Loucy (cell line): ENCODE measurements around the gene OGFR.

Experiments used
- H2AFZ ChIP-seq: fragments of 200-600 bp; sonication (generic); 2 replicates; pipeline ENCODE4 v1.6.0; 2016; ENCODE audit warnings: antibody characterized with exemption, mild to moderate bottlenecking, low read length, moderate library complexity
- H3F3A ChIP-seq: fragments of 200-600 bp; 2 replicates; pipeline ENCODE4 v1.6.0; 2016; ENCODE audit warnings: antibody characterized with exemption, low read depth, mild to moderate bottlenecking
- H3K27me3 ChIP-seq: fragments of 200-600 bp; sonication (generic); 2 replicates; pipeline ENCODE4 v1.6.1; 2014; ENCODE audit warnings: low read length, mild to moderate bottlenecking; ENCODE audit not compliant: insufficient read depth, poor library complexity, severe bottlenecking
- H3K36me3 ChIP-seq: fragments of 200-600 bp; sonication (generic); 2 replicates; pipeline ENCODE4 v1.6.1; 2016; ENCODE audit warnings: low read length; ENCODE audit not compliant: insufficient read depth
- H3K4me1 ChIP-seq: fragments of 200-600 bp; sonication (generic); 2 replicates; pipeline ENCODE4 v1.5.1; 2014; ENCODE audit warnings: low read length, mild to moderate bottlenecking; ENCODE audit not compliant: insufficient read depth, poor library complexity, severe bottlenecking
- H3K4me2 ChIP-seq: fragments of 200-600 bp; sonication (generic); 2 replicates; pipeline ENCODE4 v1.6.0; 2014; ENCODE audit warnings: antibody characterized with exemption, low read length, low read depth, mild to moderate bottlenecking; ENCODE audit not compliant: poor library complexity, severe bottlenecking
- H3K4me3 ChIP-seq: fragments of 200-600 bp; sonication (generic); 2 replicates; pipeline ENCODE4 v1.5.1; 2014; ENCODE audit warnings: low read length, mild to moderate bottlenecking, mixed read lengths; ENCODE audit not compliant: poor library complexity, severe bottlenecking
- H3K79me2 ChIP-seq: fragments of 200-600 bp; sonication (generic); 2 replicates; pipeline ENCODE4 v1.6.1; 2014; ENCODE audit warnings: low read length; ENCODE audit not compliant: insufficient read depth
- H3K9ac ChIP-seq: fragments of 200-600 bp; sonication (generic); 2 replicates; pipeline ENCODE4 v1.6.0; 2014; ENCODE audit warnings: mild to moderate bottlenecking, low read depth, low read length, moderate library complexity; ENCODE audit not compliant: poor library complexity, severe bottlenecking
- H3K9me2 ChIP-seq: fragments of 200-600 bp; sonication (generic); replicated peaks from 2 replicates; pipeline ENCODE4 v1.6.1; 2016; ENCODE audit warnings: low read depth, low read length, mixed read lengths
- H3K9me3 ChIP-seq: fragments of 200-600 bp; sonication (generic); 2 replicates; pipeline ENCODE4 v1.6.1; 2014; ENCODE audit warnings: mild to moderate bottlenecking, antibody characterized with exemption, low read length, low read depth; ENCODE audit not compliant: insufficient read depth
- H4K20me1 ChIP-seq: fragments of 200-600 bp; sonication (generic); 2 replicates; pipeline ENCODE4 v1.6.0; 2014; ENCODE audit warnings: antibody characterized with exemption, low read length, mild to moderate bottlenecking; ENCODE audit not compliant: insufficient read depth, poor library complexity, severe bottlenecking
- EZH2phosphoT487 ChIP-seq: fragments of 200-600 bp; IDR thresholded peaks from 2 replicates; pipeline ENCODE4 v1.6.1; 2018; ENCODE audit warnings: antibody characterized with exemption, mild to moderate bottlenecking, moderate library complexity, borderline replicate concordance
- TF ChIP-seq, protein P1 (sequence below): fragments of 200-600 bp; sonication (generic); conservative IDR thresholded peaks from 2 replicates; pipeline ENCODE4 v1.5.1; 2014; ENCODE audit warnings: mild to moderate bottlenecking, antibody characterized with exemption, low read length

Gene OGFR

DNA sequence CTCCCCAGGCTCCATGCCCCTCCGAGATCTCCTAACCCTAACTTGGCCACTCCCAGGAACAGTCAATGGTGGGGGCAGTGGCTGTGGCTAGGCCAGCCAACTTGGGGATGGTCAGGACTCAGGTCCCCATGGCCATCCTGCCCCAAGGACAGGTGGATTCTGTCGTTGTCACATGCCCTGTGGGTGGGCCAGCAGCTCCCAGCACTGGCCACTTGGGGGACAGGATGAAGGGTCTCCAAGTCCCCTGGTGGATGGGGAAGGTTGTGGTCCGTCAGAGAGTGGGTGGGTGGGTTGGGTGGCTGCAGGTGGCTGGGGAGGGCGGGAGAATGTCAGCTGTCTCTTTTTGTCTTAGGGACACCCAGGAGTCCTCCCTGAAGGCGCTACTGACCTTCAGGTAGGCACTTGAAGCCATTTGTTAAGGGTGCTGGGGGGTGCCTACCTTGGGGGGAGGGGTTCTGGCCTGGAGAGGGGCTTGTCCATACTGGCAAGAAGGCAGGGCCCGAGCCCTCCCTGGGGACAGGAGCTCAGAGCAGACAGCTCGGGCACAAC, 17.7 kb downstream of the OGFR start:
- Histone ChIP-seq H3K79me2 (no peaks in the 10 kb centered on the region), H4K20me1 (no peaks in the 10 kb centered on the region), H3K4me1 (no peaks in the 10 kb centered on the region), H3K36me3 (no peaks in the 10 kb centered on the region), H3K9me3 (no peaks in the 10 kb centered on the region), H3K9me2 (no peaks in the 10 kb centered on the region), H3K27me3 (no peaks in the 10 kb centered on the region), H2AFZ (no peak overlapping the region), H3K4me3 (no peak overlapping the region), H3F3A (no peaks in the 10 kb centered on the region), H3K4me2 (no peak overlapping the region), H3K9ac (no peak overlapping the region)
- TF ChIP-seq, protein P1, sequence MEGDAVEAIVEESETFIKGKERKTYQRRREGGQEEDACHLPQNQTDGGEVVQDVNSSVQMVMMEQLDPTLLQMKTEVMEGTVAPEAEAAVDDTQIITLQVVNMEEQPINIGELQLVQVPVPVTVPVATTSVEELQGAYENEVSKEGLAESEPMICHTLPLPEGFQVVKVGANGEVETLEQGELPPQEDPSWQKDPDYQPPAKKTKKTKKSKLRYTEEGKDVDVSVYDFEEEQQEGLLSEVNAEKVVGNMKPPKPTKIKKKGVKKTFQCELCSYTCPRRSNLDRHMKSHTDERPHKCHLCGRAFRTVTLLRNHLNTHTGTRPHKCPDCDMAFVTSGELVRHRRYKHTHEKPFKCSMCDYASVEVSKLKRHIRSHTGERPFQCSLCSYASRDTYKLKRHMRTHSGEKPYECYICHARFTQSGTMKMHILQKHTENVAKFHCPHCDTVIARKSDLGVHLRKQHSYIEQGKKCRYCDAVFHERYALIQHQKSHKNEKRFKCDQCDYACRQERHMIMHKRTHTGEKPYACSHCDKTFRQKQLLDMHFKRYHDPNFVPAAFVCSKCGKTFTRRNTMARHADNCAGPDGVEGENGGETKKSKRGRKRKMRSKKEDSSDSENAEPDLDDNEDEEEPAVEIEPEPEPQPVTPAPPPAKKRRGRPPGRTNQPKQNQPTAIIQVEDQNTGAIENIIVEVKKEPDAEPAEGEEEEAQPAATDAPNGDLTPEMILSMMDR, result no peak
- no peak for TF ChIP-seq EZH2phosphoT487

DNA sequence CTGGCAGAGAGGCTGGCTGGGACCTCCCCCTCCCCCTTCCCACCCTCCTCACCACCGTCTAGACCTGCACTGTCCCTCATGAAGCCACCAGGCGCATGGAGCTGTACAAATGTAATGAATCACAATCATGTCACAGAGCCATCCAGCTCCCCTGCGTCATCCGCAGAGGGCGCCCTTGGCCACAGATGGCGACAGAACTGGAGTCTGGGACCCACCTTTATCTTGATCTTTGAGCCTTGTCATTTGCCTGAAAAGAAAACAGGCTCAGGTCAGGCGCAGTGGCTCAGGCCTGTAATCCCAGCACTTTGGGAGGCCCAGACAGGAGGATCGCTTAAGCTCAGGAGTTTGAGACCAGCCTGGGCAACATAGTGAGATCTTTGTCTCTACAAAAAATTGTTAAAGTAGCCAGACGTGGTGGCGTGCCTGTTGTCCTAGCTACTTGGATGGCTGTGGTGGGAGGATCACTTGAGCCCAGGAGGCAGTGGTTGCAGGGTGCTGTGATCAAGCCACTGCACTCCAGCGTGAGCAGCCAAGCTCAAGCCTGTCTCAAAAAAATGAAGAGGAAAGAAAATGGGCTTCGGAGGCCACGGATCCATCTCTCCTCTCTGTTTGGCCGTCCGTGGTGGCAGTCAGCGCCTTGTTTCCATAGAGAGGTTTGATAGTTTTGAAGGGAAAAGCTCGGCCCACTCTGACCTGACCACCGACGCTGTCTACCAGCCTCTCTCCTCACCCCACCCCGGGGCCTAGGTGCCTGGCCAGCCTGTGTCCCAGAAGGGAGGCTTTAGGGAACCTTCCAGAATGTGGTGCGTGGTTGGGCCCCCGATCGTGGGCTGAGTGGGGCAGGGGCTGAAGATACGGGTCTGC, 18.4 kb downstream of the OGFR start:
- H3K4me1 ChIP-seq, result no peaks in the 10 kb centered on the region
- no peaks in the 10 kb centered on the region for H3K9me2 ChIP-seq
- H3F3A ChIP-seq, result no peaks in the 10 kb centered on the region
- no peaks in the 10 kb centered on the region for H3K27me3 ChIP-seq
- no peaks in the 10 kb centered on the region for H4K20me1 ChIP-seq
- H3K36me3 ChIP-seq, result no peaks in the 10 kb centered on the region
- no peaks in the 10 kb centered on the region for H3K79me2 ChIP-seq
- no peaks in the 10 kb centered on the region for H3K9me3 ChIP-seq
- no peak overlapping the region for H3K4me2 ChIP-seq
- no peak overlapping the region for H2AFZ ChIP-seq
- no peak for TF ChIP-seq EZH2phosphoT487
- TF ChIP-seq, protein P1, result peak; percentile 83
- H3K9ac ChIP-seq, result no peak overlapping the region
- no peak overlapping the region for H3K4me3 ChIP-seq

DNA sequence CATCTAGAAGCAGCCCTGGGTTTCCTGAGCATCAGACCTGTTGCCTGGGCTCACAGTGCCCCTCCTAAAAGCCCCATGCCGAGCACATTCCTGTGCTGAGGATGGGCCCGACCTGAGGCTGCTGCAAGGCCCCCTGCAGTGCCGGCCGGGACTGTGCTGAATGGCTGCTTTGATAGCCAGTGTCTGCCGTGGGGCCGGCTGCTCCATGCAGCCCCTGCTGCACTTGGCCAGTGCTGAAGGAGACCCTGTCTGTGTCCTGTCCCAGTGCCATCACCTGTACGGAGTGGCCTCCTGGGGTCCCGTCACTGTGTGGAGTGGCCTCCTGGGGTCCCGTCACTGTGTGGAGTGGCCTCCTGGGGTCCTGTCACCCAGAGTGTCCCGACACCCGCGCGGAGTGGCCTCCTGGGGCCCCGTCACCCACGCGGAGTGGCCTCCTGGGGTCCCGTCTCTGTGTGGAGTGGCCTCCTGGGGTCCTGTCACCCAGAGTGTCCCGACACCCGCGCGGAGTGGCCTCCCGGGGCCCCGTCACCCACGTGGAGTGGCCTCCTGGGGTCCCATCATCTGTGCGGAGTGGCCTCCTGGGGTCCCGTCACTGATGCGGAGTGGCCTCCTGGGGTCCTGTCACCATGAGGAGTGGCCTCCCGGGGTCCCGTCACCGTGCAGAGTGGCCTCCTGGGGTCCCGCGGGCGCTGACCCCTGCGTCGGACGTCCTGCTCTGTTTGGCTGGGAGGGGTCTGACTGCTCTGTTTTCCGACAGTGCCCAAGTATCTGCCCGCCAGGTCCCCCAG, 19.2 kb downstream of the OGFR start:
- H3K4me1 ChIP-seq, result no peaks in the 10 kb centered on the region
- no peak for TF ChIP-seq EZH2phosphoT487
- TF ChIP-seq, protein P1, result no peak
- peak overlapping the region; percentile 71 for H3K4me3 ChIP-seq
- no peak overlapping the region for H2AFZ ChIP-seq
- H3K9me3 ChIP-seq, result no peaks in the 10 kb centered on the region
- H3K79me2 ChIP-seq, result no peaks in the 10 kb centered on the region
- H3K4me2 ChIP-seq, result peak overlapping the region; percentile 71
- no peaks in the 10 kb centered on the region for H3K36me3 ChIP-seq
- H3F3A ChIP-seq, result no peaks in the 10 kb centered on the region
- H3K9ac ChIP-seq, result no peak overlapping the region
- H4K20me1 ChIP-seq, result no peaks in the 10 kb centered on the region
- H3K27me3 ChIP-seq, result no peaks in the 10 kb centered on the region
- no peaks in the 10 kb centered on the region for H3K9me2 ChIP-seq
